Transverse colon (tissue), 4 donors: ENCODE data around the gene TDRD1.

Experiments
- CTCF ChIP-seq, 5 experiments: fragments of 200-600 bp in 3 of 5; fragments of 450-650 bp in 2 of 5; sonication (generic) in 3 of 5; IDR thresholded peaks; 1 replicate in 2 of 5; 2 replicates in 3 of 5; pipeline ENCODE4 v1.5.1; 2016 to 2017; ENCODE audit warnings: antibody characterized with exemption in 5 of 5, inconsistent platforms in 3 of 5, mild to moderate bottlenecking in 2 of 5, moderate library complexity in 1 of 5
- EP300 ChIP-seq: sonication (generic); formaldehyde crosslinking; IDR thresholded peaks from one replicate; pipeline ENCODE4 v1.6.1; 2017; ENCODE audit warnings: antibody characterized with exemption, low read depth
- POLR2A ChIP-seq: fragments of 450-650 bp; IDR thresholded peaks from one replicate; pipeline ENCODE4 v1.6.1; 2016; ENCODE audit warnings: antibody characterized with exemption, mild to moderate bottlenecking, moderate library complexity
- POLR2AphosphoS5 ChIP-seq, 3 donors: sonication (generic); formaldehyde crosslinking; IDR thresholded peaks; one replicate each; pipeline ENCODE4 v1.6.1; 2016; ENCODE audit warnings: antibody characterized with exemption in 3 of 3

- TF ChIP-seq CTCF (IDR thresholded peaks at IDR 0.05) (no peak), POLR2A (no peak), EP300 (no peak), POLR2AphosphoS5 (IDR thresholded peaks at IDR 0.05) (no peak)
Observed at GRCh38 chr10:114279289-114279688, 100.1 kb downstream of the TDRD1 start.
